GM03348 (cell line): ENCODE measurements around the gene GPR18.

Experiments
- DNase-seq: peaks from one replicate; pipeline ENCODE4 v3.0.0; 2012; ENCODE audit warnings: low spot score

GPR18 gene

GRCh38 chr13:99290894-99291293 lies 32.7 kb upstream of the GPR18 start:
- no peak for DNase-seq

- no peak for DNase-seq
These were observed 31.6 kb upstream of the GPR18 start for GRCh38 chr13:99289674-99290337.

GRCh38 chr13:99289271-99289670 lies 31.1 kb upstream of the GPR18 start:
- DNase-seq, result no peak

DNA sequence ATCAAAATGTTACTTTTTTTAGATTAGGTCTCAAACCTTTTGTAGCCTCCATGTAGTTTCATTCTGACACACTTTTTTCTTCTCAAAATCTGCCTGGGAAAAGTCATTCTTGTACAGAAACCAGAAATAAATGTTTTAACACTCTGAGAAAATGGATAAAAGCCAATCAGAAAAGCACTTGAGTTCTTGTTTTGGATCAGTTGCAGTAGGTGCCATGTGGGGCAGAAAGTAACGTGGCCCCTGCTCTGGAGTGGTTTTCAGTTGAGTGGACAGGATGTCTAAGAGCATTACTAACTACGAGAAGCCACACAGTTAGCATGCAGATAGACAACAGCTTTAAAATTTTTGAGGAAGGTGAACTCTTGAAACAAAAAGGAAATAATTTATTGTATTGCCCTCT lies 29.9 kb upstream of the GPR18 start:
- DNase-seq, result no peak

GRCh38 chr13:99287551-99287950 lies 29.4 kb upstream of the GPR18 start:
- DNase-seq, result no peak

DNA sequence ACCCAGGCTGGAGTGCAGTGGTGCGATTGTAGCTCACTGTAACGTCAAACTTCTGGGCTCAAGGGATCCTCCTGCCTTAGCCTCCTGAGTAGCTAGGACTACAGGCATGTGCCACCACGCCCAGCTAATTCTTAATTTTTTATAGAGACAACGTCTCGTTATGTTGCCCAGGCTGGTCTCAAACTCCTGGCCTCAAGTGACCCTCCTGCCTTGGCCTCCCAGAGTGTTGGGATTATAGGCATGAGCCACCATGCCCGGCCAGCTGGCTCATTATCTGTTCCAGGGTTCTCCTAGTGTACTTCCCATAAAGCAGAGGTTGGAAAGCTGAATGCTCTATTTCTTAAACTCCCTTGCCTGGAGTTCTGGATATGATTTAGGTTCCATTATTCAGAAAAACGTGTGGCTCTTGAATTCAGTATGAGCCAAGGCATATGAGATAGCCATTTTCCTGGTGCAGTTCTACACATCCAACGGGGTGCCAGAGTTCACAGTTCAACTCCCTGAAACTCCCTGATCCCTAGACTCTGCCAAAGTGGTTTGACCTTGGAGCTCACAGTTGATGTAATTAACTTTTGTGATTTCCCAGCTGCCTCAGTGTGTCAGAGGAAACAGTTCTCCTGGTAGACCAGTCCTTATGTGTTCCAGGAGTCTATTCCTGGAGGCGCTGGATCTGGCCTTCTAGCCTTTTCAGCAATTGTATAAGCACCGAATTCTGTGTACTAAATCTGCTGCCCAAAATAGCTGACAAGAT lies 27.4 kb upstream of the GPR18 start:
- DNase-seq, result no peak

GRCh38 chr13:99282264-99283231 lies 24.4 kb upstream of the GPR18 start:
- DNase-seq, result peak; percentile 36

- DNase-seq, result peak; percentile 28
These were observed 23.7 kb upstream of the GPR18 start for GRCh38 chr13:99281811-99282263.

GRCh38 chr13:99280166-99280565 lies 22.0 kb upstream of the GPR18 start:
- DNase-seq, result peak; percentile 47

DNA sequence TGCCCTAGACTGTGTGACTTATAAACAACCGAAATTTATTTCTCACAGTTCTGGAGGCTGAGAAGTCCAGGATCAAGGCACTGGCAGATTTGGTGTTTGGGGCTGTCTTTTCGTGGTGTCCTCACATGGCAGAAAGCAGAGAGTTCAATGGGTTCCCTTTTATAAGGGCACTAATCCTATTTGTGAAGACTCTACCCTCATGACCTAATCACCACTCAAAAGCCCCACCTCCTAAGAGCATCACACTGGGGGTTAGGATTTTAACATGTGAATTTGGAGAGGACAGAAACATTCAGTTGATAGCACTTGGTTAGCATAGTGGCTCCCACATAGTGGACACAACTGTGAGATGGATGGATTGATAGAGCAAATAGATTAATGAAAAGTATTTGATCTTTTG lies 21.5 kb upstream of the GPR18 start:
- DNase-seq, result no peak

DNA sequence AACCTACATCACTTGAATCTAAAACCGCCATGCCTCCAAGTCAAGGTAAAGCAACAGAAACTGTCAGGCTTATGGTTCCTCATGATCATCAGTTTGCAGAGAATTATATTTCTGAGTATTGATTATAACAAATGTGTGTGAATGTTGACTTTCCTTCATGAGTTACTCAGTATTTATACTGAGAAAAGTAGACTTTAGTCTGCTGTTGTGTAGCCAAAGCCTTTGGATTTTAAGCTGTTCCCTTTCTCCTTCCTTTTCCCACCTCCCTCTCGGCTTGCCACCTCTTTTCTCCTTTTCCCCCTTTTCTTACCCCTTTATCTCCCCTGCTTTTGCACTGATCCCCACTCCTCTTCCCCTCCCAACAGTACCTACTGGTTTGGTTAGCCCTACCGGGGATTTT lies 20.7 kb upstream of the GPR18 start:
- no peak for DNase-seq

GRCh38 chr13:99278200-99278599 lies 20.0 kb upstream of the GPR18 start:
- no peak for DNase-seq

DNA sequence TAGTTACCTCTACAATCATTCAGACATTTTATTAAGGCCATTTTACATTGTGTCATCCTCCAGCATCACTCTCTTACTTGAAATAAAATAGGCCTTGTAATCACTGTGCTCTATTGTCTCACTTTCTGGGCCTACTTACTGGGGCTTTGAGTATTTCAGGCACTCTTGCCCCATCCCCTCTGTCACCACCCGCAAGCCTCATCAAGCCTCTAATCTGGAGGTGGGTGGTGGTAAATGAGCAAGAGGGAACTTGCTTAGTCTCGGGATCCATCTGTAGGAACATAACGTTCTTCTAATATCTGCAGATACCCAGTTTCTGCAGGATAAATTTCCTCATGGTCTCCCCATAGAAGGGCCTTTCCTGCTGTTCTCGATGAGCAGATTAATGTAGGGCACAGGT lies 19.4 kb upstream of the GPR18 start:
- DNase-seq, result no peak

- no peak for DNase-seq
These were observed 18.5 kb upstream of the GPR18 start for GRCh38 chr13:99276706-99277105.

GRCh38 chr13:99275093-99275469 lies 16.9 kb upstream of the GPR18 start:
- peak; percentile 65 for DNase-seq

DNA sequence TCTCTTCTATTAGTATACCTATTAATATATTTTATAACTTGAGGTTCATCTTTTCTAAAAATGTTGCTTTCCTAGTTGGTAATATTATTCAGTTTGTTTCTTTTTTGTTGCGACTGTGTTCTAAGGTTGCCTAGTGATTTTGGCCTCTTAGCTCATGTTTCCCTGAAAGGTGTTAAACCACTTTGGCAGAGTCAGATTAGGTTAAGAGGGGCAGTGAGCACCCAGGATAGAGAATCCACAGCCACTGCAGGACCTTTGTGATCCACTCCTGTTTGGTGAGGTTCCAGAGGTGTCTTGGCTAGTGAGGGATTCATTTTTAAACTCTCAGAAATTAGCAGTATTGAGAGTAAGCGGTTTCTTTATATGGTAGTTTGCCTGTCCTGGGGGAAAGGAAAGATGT lies 14.9 kb upstream of the GPR18 start:
- no peak for DNase-seq

DNA sequence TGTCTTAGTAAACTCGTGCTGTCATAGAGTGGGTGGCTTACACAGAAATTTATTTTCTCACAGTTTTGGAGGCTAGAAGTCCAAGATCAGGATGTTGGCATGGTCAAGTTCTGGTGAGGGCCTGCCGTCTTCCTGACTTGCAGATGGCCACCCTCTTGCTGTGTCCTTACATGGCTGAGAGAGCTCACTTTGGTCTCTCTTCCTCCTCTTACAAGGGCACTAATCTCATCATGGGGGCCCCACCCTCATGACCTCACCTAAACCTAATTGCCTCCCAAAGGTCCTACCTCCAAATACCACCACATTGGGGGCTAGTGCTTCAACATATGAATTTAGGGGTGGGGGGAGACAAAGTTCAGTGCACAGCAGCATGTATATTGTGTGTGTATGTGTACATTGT lies 14.3 kb upstream of the GPR18 start:
- DNase-seq, result no peak

DNA sequence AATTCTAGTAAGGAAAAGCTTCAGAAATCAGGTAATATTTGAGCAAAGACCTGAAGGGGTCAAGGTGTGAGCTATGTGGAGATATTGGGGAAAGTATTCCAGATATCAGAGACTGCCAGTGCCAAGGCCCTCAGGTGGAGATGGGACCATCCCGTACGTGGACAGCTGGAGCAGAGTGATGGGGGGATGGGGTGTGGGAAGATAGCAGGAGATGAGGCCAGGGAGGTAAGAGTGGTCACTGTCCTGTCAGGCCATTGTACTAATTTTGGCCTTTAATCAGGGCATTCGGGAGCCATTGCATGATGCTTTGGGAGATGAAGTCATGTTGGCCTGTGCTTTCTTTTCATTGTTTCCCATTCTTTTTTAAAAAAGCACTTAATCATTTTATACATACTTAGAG lies 13.1 kb upstream of the GPR18 start:
- no peak for DNase-seq

DNA sequence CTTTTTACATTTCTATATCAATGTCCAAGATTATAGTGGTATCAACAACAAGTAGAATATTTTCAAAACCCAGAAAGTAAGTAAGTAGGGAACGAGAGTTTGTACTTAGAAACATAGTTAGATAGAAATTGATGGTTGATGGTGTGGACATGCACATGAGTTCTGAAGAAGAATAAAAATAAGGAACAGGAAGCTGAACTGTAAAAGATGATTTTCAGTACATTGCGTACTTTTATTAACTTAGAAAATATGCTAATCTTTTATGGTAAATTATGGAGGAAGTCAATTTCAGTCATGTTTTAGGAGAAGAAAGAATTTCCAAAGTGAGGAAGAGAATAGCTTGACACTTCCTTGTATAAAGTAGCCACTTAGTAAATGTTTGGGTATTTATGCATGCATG lies 12.3 kb upstream of the GPR18 start:
- DNase-seq, result no peak

DNA sequence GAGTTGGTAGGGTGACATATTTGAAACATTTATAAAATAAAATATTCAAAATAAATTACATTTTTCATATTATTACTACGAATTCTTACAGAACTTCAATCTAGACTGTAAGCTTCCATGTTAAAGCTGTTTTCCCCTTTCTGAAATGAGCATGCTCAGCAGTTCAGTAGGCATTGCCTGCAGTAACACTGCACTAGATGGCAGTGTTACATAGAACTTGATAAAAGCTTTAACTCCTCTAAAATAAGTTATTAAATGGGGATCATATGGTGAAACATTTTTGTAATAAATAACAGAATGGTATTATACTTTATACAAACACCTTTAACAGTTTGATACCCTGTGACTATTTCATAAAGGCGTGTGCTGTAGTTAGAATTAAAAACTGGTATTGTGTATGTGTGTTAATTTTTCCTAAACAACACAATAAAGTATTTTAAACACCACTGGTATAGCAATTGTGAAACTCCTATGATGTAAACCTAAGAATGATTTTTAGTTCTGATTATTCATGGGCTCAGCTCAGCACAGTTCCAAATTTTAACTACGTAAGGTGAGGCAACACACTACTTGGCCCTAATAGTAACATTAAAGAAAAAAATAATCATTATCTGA lies 11.6 kb upstream of the GPR18 start:
- peak; percentile 61 for DNase-seq

GRCh38 chr13:99268822-99269221 lies 10.6 kb upstream of the GPR18 start:
- DNase-seq, result no peak

DNA sequence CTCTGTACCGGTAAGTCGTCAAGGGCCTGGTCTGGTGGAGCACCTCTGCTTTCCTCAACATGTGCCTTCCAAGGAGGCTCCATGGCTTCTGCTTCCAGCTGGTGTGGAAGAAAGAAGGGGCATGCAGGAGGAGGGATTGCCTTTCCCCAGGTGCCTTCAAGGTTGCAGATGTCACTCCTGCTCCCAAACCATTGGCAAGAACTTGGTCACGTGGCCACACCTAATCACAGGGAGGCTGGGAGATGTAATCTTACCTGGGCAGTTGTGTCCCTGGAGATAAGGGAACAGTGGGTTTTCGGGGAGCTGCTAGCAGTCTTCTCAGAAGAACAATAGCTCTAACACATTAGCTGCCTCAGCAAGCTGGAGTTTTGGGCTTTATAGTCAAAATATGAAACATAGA lies 9.7 kb upstream of the GPR18 start:
- no peak for DNase-seq
